Measurements from ENCODE around the gene RELL1. TPM values are rescaled to one million over a fixed set of nuclear protein-coding genes. Genes with fewer than 3 reads are reported as not detected.
"Not testable (repeated sequence)": the region's sequence is repeated elsewhere in the genome, so short reads cannot be mapped to it uniquely, and the experiment has no call there.

Gene RELL1
- total RNA-seq, 1 donor from 2014 or later = 122 TPM

DNA sequence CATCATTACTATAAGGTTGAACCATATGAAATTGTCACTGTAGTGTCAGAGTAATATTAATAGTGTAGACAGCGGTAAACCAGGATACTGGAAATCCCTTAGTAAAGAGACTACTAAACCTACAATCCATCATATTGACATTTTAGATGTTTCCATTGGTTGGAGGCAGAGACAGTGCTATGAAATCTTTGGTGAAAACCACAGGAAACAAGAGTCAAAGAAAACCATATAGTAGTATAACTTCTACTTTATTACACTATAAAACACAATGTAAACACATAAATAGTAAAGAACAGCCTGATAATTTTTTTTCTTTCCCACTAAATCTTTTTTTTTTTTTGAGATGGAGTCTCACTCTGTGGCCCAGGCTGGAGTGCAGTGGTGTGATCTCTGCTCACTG lies 15.9 kb downstream of the RELL1 start:
- TF ChIP-seq, protein P1, sequence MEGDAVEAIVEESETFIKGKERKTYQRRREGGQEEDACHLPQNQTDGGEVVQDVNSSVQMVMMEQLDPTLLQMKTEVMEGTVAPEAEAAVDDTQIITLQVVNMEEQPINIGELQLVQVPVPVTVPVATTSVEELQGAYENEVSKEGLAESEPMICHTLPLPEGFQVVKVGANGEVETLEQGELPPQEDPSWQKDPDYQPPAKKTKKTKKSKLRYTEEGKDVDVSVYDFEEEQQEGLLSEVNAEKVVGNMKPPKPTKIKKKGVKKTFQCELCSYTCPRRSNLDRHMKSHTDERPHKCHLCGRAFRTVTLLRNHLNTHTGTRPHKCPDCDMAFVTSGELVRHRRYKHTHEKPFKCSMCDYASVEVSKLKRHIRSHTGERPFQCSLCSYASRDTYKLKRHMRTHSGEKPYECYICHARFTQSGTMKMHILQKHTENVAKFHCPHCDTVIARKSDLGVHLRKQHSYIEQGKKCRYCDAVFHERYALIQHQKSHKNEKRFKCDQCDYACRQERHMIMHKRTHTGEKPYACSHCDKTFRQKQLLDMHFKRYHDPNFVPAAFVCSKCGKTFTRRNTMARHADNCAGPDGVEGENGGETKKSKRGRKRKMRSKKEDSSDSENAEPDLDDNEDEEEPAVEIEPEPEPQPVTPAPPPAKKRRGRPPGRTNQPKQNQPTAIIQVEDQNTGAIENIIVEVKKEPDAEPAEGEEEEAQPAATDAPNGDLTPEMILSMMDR (IDR thresholded peaks at IDR 0.05; ENCODE audit: insufficient read depth, low read length, severe bottlenecking) = no peak
- Histone ChIP-seq H3K4me3 (ENCODE audit: low read depth, low read length) (no peak overlapping the region), H3K27me3 (ENCODE audit: control insufficient read depth, insufficient read depth, low read length) (no peaks in the 10 kb centered on the region), H3K36me3 (ENCODE audit: control insufficient read depth, insufficient read depth, low read length) (no peaks in the 10 kb centered on the region)
- DNase-seq (ENCODE audit: low read depth) = no peak
- no peak for FAIRE-seq

DNA sequence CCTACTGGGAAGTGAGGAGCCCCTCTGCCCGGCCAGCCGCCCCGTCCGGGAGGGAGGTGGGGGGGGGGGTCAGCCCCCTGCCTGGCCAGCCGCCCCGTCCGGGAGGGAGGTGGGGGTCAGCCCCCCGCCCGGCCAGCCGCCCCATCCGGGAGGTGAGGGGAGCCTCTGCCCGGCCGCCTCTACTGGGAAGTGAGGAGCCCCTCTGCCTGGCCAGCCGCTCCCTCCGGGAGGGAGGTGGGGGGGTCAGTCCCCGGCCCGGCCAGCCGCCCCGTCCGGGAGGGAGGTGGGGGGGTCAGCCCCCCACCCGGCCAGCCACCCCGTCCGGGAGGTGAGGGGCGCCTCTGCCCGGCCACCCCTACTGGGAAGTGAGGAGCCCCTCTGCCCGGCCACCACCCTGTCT lies 17.1 kb downstream of the RELL1 start:
- not testable (repeated sequence) for FAIRE-seq; H3K4me3 ChIP-seq (ENCODE audit: low read depth, low read length); H3K36me3 ChIP-seq (ENCODE audit: control insufficient read depth, insufficient read depth, low read length); H3K27me3 ChIP-seq (ENCODE audit: control insufficient read depth, insufficient read depth, low read length); DNase-seq (ENCODE audit: low read depth)

DNA sequence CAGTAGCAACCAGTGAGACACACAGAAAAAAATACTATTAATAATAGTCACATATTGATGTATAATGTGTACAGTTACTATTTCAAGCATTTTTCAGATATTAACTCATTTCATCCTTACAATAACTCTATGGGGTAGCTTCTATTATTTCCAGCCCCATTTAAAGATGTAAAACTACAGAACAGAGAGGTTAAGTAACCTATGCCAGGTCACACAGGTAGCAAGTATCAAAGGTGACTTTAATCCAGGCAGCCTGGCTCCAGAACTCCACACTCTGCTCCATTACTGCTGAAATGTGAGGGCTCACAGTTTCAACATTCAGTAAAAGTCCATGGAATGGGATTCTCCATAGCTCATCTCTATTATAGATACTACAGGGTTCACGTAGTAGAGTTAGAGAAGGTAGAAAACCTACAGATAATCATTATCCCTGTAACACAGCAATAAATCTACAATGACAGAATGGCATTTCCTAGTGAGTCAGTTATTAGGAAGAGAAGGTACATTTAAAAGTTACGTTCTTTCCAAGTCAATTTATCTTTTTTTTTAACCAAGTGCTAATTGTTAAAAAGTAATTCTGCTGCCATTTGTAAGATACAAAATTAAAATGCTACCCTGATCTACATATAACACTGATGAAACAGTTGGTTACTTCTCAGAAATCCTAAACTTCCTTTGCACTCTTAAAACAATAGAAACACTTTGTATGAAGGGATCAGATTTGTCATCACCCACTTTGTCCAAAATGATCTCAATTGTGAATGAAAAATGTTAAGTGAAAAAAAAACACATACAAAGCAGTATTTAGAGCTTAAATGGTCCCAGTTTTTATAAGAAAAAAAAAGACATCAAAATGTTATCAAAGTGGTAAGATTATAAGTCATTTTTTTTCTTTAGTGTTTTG lies 18.7 kb downstream of the RELL1 start:
- FAIRE-seq = no peak
- Histone ChIP-seq H3K4me3 (ENCODE audit: low read depth, low read length) (no peak overlapping the region), H3K36me3 (ENCODE audit: control insufficient read depth, insufficient read depth, low read length) (no peaks in the 10 kb centered on the region), H3K27me3 (ENCODE audit: control insufficient read depth, insufficient read depth, low read length) (no peaks in the 10 kb centered on the region)
- no peak for DNase-seq (ENCODE audit: low read depth)
- TF ChIP-seq, protein P1 (IDR thresholded peaks at IDR 0.05; ENCODE audit: insufficient read depth, low read length, severe bottlenecking) = no peak

DNA sequence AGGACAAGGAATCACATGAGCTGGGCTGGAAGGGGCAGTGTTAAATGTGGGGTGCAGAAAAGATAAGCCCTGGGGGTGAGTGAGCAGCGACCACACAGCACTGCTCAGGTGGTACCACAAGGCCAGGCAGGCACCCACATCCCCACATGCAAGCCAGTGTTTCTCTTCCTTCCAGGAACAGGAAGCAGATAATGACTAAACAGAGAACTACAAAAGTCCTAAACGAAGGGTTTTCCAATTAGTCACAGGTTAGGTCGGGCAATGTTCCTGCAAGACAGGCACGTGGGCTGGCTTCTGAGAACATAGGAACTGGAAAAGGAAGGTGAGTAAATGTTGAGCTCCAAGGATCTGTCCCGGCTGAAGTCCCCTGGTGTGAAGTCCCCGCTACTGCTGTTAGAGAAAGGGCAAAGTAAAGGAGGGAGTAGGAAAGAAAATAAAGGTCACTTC lies 19.5 kb downstream of the RELL1 start:
- TF ChIP-seq, protein P1 (IDR thresholded peaks at IDR 0.05; ENCODE audit: insufficient read depth, low read length, severe bottlenecking) = peak; percentile 20
- DNase-seq (ENCODE audit: low read depth) (peak; percentile 98), FAIRE-seq (no peak)
- Histone ChIP-seq H3K27me3 (ENCODE audit: control insufficient read depth, insufficient read depth, low read length) (no peaks in the 10 kb centered on the region), H3K36me3 (ENCODE audit: control insufficient read depth, insufficient read depth, low read length) (no peaks in the 10 kb centered on the region), H3K4me3 (ENCODE audit: low read depth, low read length) (no peak overlapping the region)

DNA sequence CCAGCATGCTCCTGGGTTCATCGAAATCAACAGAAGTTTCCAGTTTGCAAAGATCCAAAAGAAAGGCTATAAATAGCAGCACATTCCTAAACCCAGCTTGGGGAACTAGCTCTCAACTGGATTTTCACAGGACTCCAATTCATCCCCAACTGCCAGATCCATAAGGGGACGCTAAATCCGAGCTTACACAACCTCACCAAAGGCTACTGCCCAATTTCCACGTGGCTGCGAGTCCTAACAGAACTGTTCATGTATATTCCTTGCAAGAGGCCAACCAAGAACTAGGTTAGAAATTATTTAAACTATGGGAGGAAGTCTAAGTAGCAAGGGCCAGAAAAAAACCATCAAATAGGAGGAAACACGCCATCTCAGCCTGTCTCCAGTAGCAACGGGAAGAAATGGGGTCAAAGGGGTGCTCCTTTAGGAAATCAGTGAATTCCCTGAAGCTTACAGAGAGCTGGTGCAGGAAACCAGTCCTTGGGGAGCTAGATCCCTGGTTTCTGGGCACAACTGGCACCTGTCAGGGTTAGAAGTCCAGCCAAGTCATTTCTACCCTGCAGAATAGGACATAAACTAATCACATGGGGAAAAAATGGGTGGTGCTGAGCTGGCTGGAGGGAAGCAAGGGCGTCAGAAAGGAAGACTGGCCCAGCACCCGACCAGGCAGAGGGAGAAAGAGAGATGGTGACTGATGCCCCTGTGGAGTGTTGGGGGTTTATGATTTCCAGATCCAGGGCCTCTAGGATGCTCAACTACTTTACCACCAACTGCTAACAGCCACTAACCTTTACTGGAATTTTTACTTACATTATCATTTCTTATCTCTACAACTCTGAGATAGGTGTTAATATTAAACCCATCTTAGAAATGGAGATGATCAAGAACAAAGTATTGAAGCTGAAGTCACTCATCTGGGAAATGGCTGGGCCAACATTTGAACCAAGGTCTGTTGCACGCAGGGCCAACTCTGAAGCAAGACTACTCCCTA lies 20.5 kb downstream of the RELL1 start:
- no peaks in the 10 kb centered on the region for H3K27me3 ChIP-seq (ENCODE audit: control insufficient read depth, insufficient read depth, low read length)
- no peaks in the 10 kb centered on the region for H3K36me3 ChIP-seq (ENCODE audit: control insufficient read depth, insufficient read depth, low read length)
- FAIRE-seq (no peak), DNase-seq (ENCODE audit: low read depth) (no peak)
- TF ChIP-seq, protein P1 (IDR thresholded peaks at IDR 0.05; ENCODE audit: insufficient read depth, low read length, severe bottlenecking) = no peak
- H3K4me3 ChIP-seq (ENCODE audit: low read depth, low read length) = no peak overlapping the region

DNA sequence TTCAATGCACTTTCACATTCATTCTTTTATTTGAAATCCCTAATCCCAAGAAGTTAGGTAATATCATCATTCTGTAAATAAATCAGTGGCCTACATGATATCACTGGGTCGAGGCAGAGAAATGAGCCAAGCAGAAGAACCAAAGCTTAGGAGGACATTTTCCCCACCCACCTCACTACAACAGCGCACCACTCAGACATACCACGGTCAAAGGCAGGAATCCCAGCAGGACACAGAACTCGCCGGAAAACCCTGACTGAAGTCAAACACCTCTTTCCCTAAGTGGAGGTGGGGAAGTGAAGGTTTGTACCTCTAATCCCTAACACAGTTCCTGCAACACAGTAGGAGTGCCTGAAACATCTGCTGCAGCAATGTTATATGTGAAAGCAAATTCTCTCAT lies 21.5 kb downstream of the RELL1 start:
- TF ChIP-seq, protein P1 (IDR thresholded peaks at IDR 0.05; ENCODE audit: insufficient read depth, low read length, severe bottlenecking) = no peak
- no peak for DNase-seq (ENCODE audit: low read depth)
- no peak overlapping the region for H3K4me3 ChIP-seq (ENCODE audit: low read depth, low read length)
- H3K36me3 ChIP-seq (ENCODE audit: control insufficient read depth, insufficient read depth, low read length) = no peaks in the 10 kb centered on the region
- FAIRE-seq = no peak
- H3K27me3 ChIP-seq (ENCODE audit: control insufficient read depth, insufficient read depth, low read length) = no peaks in the 10 kb centered on the region
